Neuronal stem cell (in vitro differentiated cells): ENCODE data around the gene SH3BP4.

ENCODE experiments used
- DNase-seq: peaks from one replicate; pipeline ENCODE4 v3.0.0-alpha.2; 2013; ENCODE audit warnings: low spot score
- H2AFZ ChIP-seq: one replicate; pipeline ENCODE4 v1.6.1; 2013; ENCODE audit warnings: mild to moderate bottlenecking, low read length, inconsistent platforms
- H2AK5ac ChIP-seq: 2 replicates; pipeline ENCODE4 v1.6.1; 2013; ENCODE audit warnings: low read depth, mild to moderate bottlenecking, inconsistent platforms, low read length, moderate library complexity, mixed read lengths
- H2BK120ac ChIP-seq: 2 replicates; pipeline ENCODE4 v1.6.1; 2013; ENCODE audit warnings: low read depth, mild to moderate bottlenecking, inconsistent platforms, low read length, moderate library complexity, mixed read lengths
- H2BK12ac ChIP-seq: one replicate; pipeline ENCODE4 v1.6.1; 2013; ENCODE audit warnings: low read length, inconsistent platforms
- H2BK15ac ChIP-seq: 2 replicates; pipeline ENCODE4 v1.6.1; 2013; ENCODE audit warnings: mild to moderate bottlenecking, low read length, inconsistent platforms, mixed read lengths
- H2BK5ac ChIP-seq: one replicate; pipeline ENCODE4 v1.6.1; 2013; ENCODE audit warnings: inconsistent platforms, mild to moderate bottlenecking, low read length, moderate library complexity
- H3K14ac ChIP-seq: one replicate; pipeline ENCODE4 v1.6.1; 2013; ENCODE audit warnings: low read length, inconsistent platforms
- H3K18ac ChIP-seq: 2 replicates; pipeline ENCODE4 v1.6.1; 2013; ENCODE audit warnings: low read length, inconsistent platforms
- H3K23ac ChIP-seq: 2 replicates; pipeline ENCODE4 v1.6.1; 2013; ENCODE audit warnings: low read depth, mild to moderate bottlenecking, mixed read lengths, low read length, inconsistent platforms; ENCODE audit not compliant: poor library complexity
- H3K27ac ChIP-seq: replicated peaks from 3 replicates; pipeline ENCODE4 v1.5.1; 2013; ENCODE audit warnings: low read length, inconsistent platforms
- H3K27me3 ChIP-seq, 3 experiments: 2 replicates each; pipeline ENCODE4 v1.6.1; 2013; ENCODE audit warnings: low read length in 3 of 3, mild to moderate bottlenecking in 2 of 3, inconsistent platforms in 1 of 3, low read depth in 1 of 3, mixed read lengths in 1 of 3, moderate library complexity in 1 of 3; ENCODE audit not compliant: control insufficient read depth in 3 of 3, insufficient read depth in 3 of 3
- H3K36me3 ChIP-seq, 2 donors: replicated peaks in 1 of 2; 2 replicates each; pipeline ENCODE4 v1.6.1; 2013; ENCODE audit warnings: low read length in 2 of 2; ENCODE audit not compliant: control insufficient read depth in 2 of 2, insufficient read depth in 2 of 2
- H3K4ac ChIP-seq: 2 replicates; pipeline ENCODE4 v1.6.1; 2013; ENCODE audit warnings: inconsistent platforms, mild to moderate bottlenecking, low read length, moderate library complexity
- H3K4me1 ChIP-seq, 2 donors: 1 replicate in 1 of 2; 2 replicates in 1 of 2; pipeline ENCODE4 v1.6.1; 2013; ENCODE audit warnings: low read length in 2 of 2, low read depth in 1 of 2; ENCODE audit not compliant: control insufficient read depth in 2 of 2, insufficient read depth in 1 of 2
- H3K4me2 ChIP-seq: one replicate; pipeline ENCODE4 v1.6.1; 2013; ENCODE audit warnings: mild to moderate bottlenecking, low read length, inconsistent platforms; ENCODE audit not compliant: insufficient read depth, poor library complexity, severe bottlenecking
- H3K4me3 ChIP-seq, 2 donors: 2 replicates each; pipeline ENCODE4 v1.5.1; 2013; ENCODE audit warnings: low read length in 2 of 2, mild to moderate bottlenecking in 2 of 2, inconsistent platforms in 1 of 2, moderate library complexity in 1 of 2
- H3K79me1 ChIP-seq: one replicate; pipeline ENCODE4 v1.6.1; 2013; ENCODE audit warnings: low read depth, mild to moderate bottlenecking, inconsistent platforms, low read length, moderate library complexity
- H3K9ac ChIP-seq: one replicate; pipeline ENCODE4 v1.6.1; 2013; ENCODE audit warnings: mild to moderate bottlenecking, low read depth, low read length, inconsistent platforms; ENCODE audit not compliant: poor library complexity
- H3K9me3 ChIP-seq, 2 donors: replicated peaks in 1 of 2; 2 replicates each; pipeline versions ENCODE3 to v1.6.1; 2013; ENCODE audit warnings: low read length in 2 of 2, mild to moderate bottlenecking in 2 of 2, inconsistent platforms in 1 of 2, low read depth in 1 of 2, mixed read lengths in 1 of 2, moderate library complexity in 1 of 2; ENCODE audit not compliant: control insufficient read depth in 2 of 2, insufficient read depth in 1 of 2
- H4K8ac ChIP-seq: one replicate; pipeline ENCODE4 v1.6.1; 2013; ENCODE audit warnings: low read depth, mild to moderate bottlenecking, inconsistent platforms, low read length, moderate library complexity
- H4K91ac ChIP-seq: one replicate; pipeline ENCODE4 v1.6.1; 2013; ENCODE audit warnings: low read length, low read depth, mild to moderate bottlenecking, inconsistent platforms; ENCODE audit not compliant: poor library complexity
- WGBS, 2 donors: extraction: QIAGEN DNeasy Blood & Tissue Kit; methylation state at CpG; one replicate each; pipeline ENCODE4 v1.1.7; 2013; ENCODE audit warnings: missing lambda C conversion rate in 2 of 2, mixed read lengths in 1 of 2; ENCODE audit not compliant: insufficient read length in 2 of 2, insufficient replicate concordance in 1 of 2; ENCODE audit errors: extremely low coverage in 2 of 2; 5-methylcytosine and 5-hydroxymethylcytosine counted together

SH3BP4 gene

DNA sequence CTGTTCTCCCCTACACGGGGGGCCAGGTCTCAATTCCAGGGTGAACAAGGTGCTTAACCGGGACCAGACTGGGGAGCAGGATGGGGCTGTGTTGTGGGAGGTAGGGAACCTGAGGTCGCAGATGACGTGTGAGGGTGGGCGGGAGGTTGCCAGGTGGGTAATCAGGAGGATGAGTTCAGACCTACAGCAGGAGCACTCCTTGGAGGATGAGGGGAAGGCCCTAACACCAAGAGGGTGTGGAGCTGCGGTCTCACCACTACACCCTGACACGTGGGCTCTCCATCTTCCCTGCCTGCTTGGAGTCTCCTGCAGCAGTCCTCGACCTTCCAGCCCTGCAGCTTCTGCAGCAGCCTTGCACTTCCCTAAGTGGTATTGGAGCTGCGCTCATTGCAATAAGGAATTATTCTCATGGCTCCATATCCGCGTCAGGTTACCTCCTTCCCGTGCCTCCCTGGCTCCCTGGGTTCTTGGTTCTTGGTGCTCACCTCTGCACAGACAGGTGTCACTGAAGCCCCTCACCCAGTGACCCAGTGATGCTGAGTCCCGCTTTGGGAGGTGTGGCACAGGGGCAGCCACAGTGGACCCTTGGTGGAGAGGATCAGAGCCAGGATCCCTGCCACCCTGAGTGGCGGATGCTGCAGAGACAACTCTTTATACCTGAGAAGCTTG, 15.5 kb downstream of the SH3BP4 start:
- H3K9ac ChIP-seq = no peak overlapping the region
- H3K4me3 ChIP-seq = no peak overlapping the region
- no peak overlapping the region for H3K23ac ChIP-seq
- H3K9me3 ChIP-seq = peaks cover 3 to 35% of the 10 kb centered on the region in 2 donors
- no peak overlapping the region for H2BK5ac ChIP-seq
- H2BK15ac ChIP-seq = no peak overlapping the region
- no peak overlapping the region for H3K4me2 ChIP-seq
- no peak overlapping the region for H2AK5ac ChIP-seq
- peaks cover 6 to 71% of the 10 kb centered on the region in 2 donors for H3K36me3 ChIP-seq
- no peak overlapping the region for H2AFZ ChIP-seq
- DNase-seq = no peak
- H3K18ac ChIP-seq = no peak overlapping the region
- H3K27me3 ChIP-seq = no peaks in the 10 kb centered on the region
- peaks cover 7 to 19% of the 10 kb centered on the region in 2 donors for H3K4me1 ChIP-seq
- no peak overlapping the region for H3K14ac ChIP-seq
- no peak overlapping the region for H3K4ac ChIP-seq
- H3K27ac ChIP-seq = no peak overlapping the region
- H2BK12ac ChIP-seq = no peak overlapping the region
- no peak overlapping the region for H2BK120ac ChIP-seq
- no peak overlapping the region for H4K91ac ChIP-seq
- H4K8ac ChIP-seq = no peak overlapping the region
- no CpG with 5 or more reads among the region's 14 CpGs for WGBS, 2 donors
- H3K79me1 ChIP-seq = peaks cover 15% of the 10 kb centered on the region

DNA sequence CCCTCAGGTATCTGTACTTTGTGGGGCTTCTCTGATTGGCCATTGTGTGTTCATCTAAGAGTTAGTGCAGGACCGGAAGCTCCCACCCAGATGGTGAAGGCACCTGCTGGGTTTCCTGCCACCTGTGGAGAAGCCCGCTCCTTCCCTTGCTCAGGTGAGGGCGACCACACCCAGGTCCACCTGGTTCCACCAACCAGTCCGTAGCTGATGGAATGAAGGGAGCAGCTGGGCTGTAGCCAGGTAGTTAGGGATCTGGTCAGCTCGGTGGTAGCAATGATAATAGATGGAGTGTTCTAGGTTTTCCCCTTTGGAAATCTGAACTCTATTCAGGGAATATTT, 16.0 kb downstream of the SH3BP4 start:
- Histone ChIP-seq H4K91ac (no peak overlapping the region), H4K8ac (no peak overlapping the region), H3K4me1 (peaks cover 7 to 19% of the 10 kb centered on the region in 2 donors), H2BK15ac (no peak overlapping the region), H3K4me3 (no peak overlapping the region), H3K79me1 (peaks cover 15% of the 10 kb centered on the region), H3K4ac (no peak overlapping the region), H3K9me3 (peaks cover 3 to 32% of the 10 kb centered on the region in 2 donors), H2AK5ac (no peak overlapping the region), H3K4me2 (no peak overlapping the region), H3K9ac (no peak overlapping the region), H2BK12ac (no peak overlapping the region), H2BK5ac (no peak overlapping the region), H3K27ac (no peak overlapping the region), H3K36me3 (peaks cover 6 to 66% of the 10 kb centered on the region in 2 donors), H3K23ac (no peak overlapping the region), H3K14ac (no peak overlapping the region), H3K18ac (no peak overlapping the region), H2BK120ac (no peak overlapping the region), H3K27me3 (no peaks in the 10 kb centered on the region), H2AFZ (no peak overlapping the region)
- no peak for DNase-seq
- WGBS, 2 donors = no CpG with 5 or more reads among the region's 5 CpGs

DNA sequence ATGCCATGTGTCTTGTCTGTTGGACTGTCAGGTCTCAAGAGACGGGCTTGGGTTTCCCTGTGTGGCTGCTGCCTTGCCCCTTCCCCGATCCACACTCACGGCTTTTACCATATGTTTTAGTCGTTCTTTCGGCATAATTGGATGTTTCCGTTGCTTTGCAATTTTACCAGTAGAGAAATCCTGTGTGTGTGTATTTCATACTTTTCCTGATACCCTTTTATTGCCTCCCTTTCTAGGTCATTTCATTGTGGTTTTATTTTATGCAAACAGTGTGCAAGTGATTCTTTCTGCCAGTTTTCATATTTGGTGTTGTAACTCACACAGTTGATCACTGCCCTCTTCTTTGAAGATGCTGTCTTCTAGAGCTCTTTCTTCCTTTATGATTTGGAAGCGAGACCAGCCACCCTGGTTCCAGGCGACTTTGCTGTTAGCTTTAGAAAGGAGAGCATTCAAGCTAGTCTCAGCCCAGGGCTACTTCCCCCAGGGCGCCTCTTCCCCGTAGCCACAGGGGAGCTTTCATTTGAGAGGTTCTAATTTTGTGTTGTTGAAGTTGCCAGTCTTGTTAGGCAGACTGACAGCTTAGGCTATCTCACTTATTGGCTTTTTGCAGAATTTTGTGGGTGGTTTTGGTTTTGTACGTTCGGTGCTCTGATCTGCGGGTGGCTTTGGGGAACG, 17.0 kb downstream of the SH3BP4 start:
- H2BK120ac ChIP-seq = no peak overlapping the region
- H3K14ac ChIP-seq = no peak overlapping the region
- no peak overlapping the region for H3K4ac ChIP-seq
- H3K23ac ChIP-seq = no peak overlapping the region
- H4K91ac ChIP-seq = no peak overlapping the region
- no peak overlapping the region for H2BK5ac ChIP-seq
- no peak overlapping the region for H2BK12ac ChIP-seq
- no peak overlapping the region for H4K8ac ChIP-seq
- H3K18ac ChIP-seq = no peak overlapping the region
- peaks cover 6 to 66% of the 10 kb centered on the region in 2 donors for H3K36me3 ChIP-seq
- H3K27me3 ChIP-seq = no peaks in the 10 kb centered on the region
- no peak overlapping the region for H2BK15ac ChIP-seq
- no peak overlapping the region for H2AFZ ChIP-seq
- H3K27ac ChIP-seq = no peak overlapping the region
- H3K79me1 ChIP-seq = peaks cover 16% of the 10 kb centered on the region
- H3K9ac ChIP-seq = no peak overlapping the region
- no peak overlapping the region for H3K4me2 ChIP-seq
- no CpG with 5 or more reads among the region's 14 CpGs for WGBS, 2 donors
- no peak overlapping the region for H3K4me3 ChIP-seq
- peaks cover 3 to 30% of the 10 kb centered on the region in 2 donors for H3K9me3 ChIP-seq
- DNase-seq = no peak
- no peak overlapping the region for H2AK5ac ChIP-seq
- H3K4me1 ChIP-seq = peaks cover 7 to 15% of the 10 kb centered on the region in 2 donors

- H3K27me3 ChIP-seq = no peaks in the 10 kb centered on the region
- peaks cover 6 to 64% of the 10 kb centered on the region in 2 donors for H3K36me3 ChIP-seq
Measured at GRCh38 chr2:234969306-234970098, 17.7 kb downstream of the SH3BP4 start.

More at GRCh38 chr2:234969306-234970098, 17.7 kb downstream of the SH3BP4 start:
- Histone ChIP-seq H3K79me1 (peaks cover 17% of the 10 kb centered on the region), H2BK120ac (no peak overlapping the region), H3K4ac (peak overlapping the region; percentile 54), H3K4me3 (no peak overlapping the region), H3K14ac (no peak overlapping the region), H3K4me1 (peaks cover 7 to 17% of the 10 kb centered on the region in 2 donors), H4K8ac (no peak overlapping the region), H2BK12ac (no peak overlapping the region), H4K91ac (no peak overlapping the region), H3K23ac (peak overlapping the region; percentile 2), H2BK15ac (no peak overlapping the region), H2AK5ac (no peak overlapping the region), H3K9me3 (peaks cover 3 to 30% of the 10 kb centered on the region in 2 donors), H3K9ac (peak overlapping the region; percentile 39), H2AFZ (no peak overlapping the region), H3K18ac (peak overlapping the region; percentile 50), H3K27ac (no peak overlapping the region), H2BK5ac (no peak overlapping the region), H3K4me2 (no peak overlapping the region)
- 100% methylated on average over 1 of the region's 17 CpGs; no CpG with 5 or more reads in 1 of the 2 donors for WGBS, 2 donors
- DNase-seq = no peak
